GM18505 (cell line): Measurements from ENCODE around the gene KIFBP.
"Not testable (repeated sequence)": the region's sequence is repeated elsewhere in the genome, so short reads cannot be mapped to it uniquely, and the experiment has no call there.

Source experiments
- ATAC-seq: cut with Tn5 transposase; IDR thresholded peaks from one replicate; pipeline ENCODE4 v1.9.1; 2021; ENCODE audit not compliant: unreplicated experiment
- POLR2A ChIP-seq: IDR thresholded peaks from 4 replicates; pipeline ENCODE4 v1.6.1; 2011; ENCODE audit warnings: borderline replicate concordance; ENCODE audit not compliant: insufficient read depth, insufficient read length; ENCODE audit errors: extremely low read depth

Gene KIFBP

GRCh38 chr10:69022611-69023010 is 34.0 kb downstream of the KIFBP start:
- ATAC-seq = no peak
- no peak for TF ChIP-seq POLR2A

- no peak for ATAC-seq
- no peak for TF ChIP-seq POLR2A
These were observed 36.8 kb downstream of the KIFBP start for GRCh38 chr10:69025370-69025896.

DNA sequence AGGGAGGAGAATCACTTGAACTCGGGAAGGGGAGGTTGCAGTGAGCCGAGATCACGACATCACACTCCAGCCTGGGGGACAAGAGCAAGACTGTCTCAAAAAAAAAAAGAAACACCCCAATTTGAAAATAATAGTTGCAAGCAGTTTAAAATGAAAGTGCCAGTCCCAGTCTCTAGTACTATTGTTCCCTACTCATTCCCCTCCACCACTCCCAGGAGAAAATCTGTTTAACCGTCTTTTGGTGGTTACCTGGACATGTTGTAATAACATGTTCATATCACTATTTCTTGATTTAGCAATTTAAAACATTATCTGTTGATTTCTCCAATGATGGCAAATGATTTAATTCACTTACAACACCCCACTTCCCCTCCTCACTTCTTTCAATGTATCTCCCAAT is 44.7 kb downstream of the KIFBP start:
- ATAC-seq = no peak
- TF ChIP-seq POLR2A = no peak

DNA sequence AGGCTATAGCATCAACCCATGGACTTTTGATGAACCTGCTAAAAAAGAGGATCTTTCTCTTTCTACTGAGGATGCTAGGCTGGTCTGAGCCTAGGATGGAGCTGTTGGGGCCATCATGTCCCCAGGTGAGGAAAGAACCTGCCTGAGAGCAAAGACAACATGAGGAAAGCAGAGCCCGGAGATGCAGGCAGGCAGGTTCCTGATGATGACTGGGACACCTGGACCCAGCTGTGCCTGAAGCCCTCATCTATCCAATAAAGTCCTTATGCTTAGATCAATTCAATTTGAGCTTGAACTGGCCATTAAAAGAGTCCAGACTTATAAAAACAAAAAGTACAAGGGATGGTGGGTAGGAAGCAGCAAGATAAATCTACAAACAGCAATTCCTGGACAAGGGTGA is 48.9 kb downstream of the KIFBP start:
- TF ChIP-seq POLR2A = no peak
- ATAC-seq = no peak

- ATAC-seq = not testable (repeated sequence)
These were observed 52.3 kb downstream of the KIFBP start for GRCh38 chr10:69040904-69041303.

DNA sequence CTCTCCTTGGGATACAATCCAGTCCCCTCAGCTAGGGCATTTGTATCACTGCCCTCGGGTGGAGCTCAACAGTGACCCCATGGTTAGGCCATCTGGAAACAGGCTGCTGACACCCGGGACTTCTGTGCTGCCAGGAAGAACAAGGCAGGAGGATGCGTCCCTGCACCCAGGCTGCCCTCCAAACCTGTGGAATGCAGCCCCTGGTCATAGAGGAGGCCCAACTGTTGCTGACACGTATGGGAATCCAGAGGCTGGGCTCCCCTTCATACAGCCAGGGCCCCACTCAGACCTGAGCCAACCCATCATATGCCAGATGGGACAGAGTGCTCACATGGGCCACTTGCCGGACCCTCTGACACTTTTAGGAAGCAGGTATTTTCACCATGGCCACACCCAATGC is 53.8 kb downstream of the KIFBP start:
- no peak for ATAC-seq
- no peak for TF ChIP-seq POLR2A

DNA sequence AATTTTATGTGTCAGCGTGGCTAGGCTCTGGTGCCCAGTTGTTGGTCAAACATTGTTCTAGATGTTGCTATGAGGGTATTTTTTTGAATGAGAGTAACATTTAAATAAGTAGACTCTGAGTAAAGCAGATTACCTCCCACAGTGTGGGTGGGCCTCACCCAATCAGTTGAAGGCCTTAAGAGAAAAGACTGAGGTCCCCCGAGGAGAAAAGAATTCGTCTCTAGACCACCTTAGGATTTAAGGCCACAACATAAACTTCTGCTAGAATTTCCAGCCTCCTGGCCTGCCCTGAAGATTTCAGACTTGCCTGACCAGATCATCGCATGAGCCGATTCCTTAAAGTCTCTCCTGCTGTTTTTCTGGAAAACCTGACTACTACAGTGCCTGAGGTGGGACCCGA is 54.2 kb downstream of the KIFBP start:
- no peak for TF ChIP-seq POLR2A
- no peak for ATAC-seq

DNA sequence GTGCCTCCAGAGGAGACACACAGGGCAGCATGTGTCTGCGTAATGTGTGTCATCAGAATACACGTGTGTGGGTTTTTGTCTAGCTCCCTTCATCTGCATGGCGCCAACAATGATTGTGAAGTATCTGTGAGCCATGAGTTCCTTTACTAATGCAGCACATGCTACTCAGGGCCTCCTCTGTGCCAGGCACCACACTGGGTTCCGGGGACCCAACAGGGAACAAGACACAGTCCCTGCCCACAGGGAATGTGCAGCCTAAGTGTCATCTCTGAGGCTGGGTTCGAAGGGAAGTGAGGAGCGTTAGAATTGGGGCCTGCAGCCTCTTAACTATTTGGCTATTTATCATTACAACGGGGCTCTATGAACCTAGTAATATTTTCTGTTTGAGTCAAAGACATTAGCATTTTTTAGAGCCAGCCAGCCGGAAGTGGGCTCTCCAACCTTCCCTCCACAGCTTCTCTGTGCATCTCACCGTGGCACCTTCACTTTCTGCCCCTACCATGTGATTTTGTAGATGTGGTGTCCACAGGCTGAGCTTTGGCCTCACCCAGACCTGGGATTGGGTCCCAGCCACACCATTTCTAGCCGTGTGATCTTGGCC is 55.4 kb downstream of the KIFBP start:
- ATAC-seq = peak; percentile 49
- TF ChIP-seq POLR2A = no peak

DNA sequence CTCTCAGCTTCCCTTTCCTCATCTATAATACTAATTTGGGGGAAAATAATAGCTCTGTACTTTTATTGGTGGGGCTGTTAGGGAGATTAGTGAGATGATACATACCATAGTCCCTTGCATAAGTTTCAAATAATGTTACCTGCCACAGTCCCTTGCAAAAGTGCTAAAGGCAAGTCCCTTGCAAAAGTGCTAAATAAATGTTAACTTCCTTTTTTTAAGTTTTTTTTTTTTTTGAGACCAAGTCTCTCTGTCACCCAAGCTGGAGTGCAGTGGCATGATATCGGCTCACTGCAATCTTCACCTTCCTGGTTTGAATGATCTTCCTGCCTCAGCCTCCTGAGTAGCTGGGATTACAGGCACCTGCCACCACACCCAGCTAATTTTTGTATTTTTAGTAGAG is 55.9 kb downstream of the KIFBP start:
- TF ChIP-seq POLR2A = no peak
- peak; percentile 5 for ATAC-seq

- ATAC-seq = peak; percentile 50
- TF ChIP-seq POLR2A = no peak
These were observed 57.1 kb downstream of the KIFBP start for GRCh38 chr10:69045441-69046300.

DNA sequence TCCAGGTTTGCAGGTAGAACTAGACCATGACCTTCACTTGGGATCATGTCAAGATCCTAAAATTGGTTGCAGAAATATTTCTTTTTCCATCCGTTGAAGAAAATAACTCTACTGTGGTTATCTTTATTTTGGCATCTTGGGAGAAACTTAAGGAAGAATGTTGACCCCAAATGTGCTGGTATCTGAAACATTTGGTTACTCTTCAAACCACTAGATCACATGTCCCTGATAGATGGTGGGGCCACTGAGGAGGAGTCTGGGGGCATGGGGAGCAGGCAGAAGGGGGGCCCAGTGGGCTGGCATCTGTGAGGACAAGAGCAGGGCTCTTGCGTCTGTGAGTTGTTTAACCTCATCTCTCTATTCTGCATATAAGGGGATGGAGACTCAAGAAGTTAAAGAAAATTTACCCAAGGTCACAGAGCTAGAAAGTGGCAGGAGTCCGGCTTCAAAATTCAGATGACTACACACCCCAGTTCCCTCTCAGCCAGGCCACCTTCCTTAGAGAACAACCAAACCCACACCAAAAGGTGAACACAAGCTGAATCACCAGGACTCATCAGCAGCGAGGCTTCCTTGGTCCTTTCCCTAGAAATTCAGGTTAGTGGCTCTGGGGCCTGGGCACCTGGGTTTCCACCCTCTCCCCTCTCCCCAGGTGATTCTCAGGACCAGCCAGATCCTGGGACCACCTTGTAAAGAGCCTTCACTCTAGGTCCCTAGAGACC is 58.7 kb downstream of the KIFBP start:
- no peak for ATAC-seq
- TF ChIP-seq POLR2A = no peak

GRCh38 chr10:69048103-69048502 is 59.5 kb downstream of the KIFBP start:
- ATAC-seq = no peak
- TF ChIP-seq POLR2A = no peak

DNA sequence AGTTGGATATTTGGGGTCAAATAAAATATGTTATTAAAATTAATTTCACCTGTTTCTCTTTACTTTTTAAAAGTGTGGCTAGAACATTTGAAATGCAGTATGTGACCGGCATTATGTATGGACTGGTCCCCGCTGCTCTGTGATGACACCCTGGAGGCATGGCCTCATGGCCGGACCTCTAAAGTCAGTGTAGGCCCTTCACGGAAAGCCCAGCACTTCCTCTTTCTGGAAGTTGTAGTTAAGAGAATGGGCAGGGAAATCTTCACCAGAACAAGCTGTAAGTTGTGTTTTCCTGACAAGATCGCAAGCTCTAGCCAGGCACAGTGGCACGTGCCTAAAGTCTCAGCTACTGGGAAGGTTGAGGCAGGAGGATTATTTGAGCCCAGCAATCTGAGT is 61.0 kb downstream of the KIFBP start:
- no peak for TF ChIP-seq POLR2A
- ATAC-seq = no peak
